ENCODE data around the gene VTCN1.

GRCh38 chr1:117124661-117125060 lies 86.1 kb downstream of the VTCN1 start:
- TF ChIP-seq EZH2phosphoT487 (IDR thresholded peaks at IDR 0.05; ENCODE audit: borderline replicate concordance) (no peak), EGR1 (IDR thresholded peaks at IDR 0.05; ENCODE audit: low read depth) (no peak), CTCF (IDR thresholded peaks at IDR 0.05 in 2 of 3, conservative IDR thresholded peaks at IDR 0.05 in 1 of 3; ENCODE audit: borderline replicate concordance in 1 of 3, insufficient read depth in 1 of 3, low read depth in 2 of 3, low read length in 2 of 3) (no peak), RAD21 (IDR thresholded peaks at IDR 0.05; ENCODE audit: low read depth) (no peak), ZFX (IDR thresholded peaks at IDR 0.05) (no peak), POLR2A (IDR thresholded peaks at IDR 0.05; ENCODE audit: borderline replicate concordance, extremely low read depth, insufficient read depth, insufficient read length) (no peak), EZH2 (IDR thresholded peaks at IDR 0.05) (no peak), SP1 (IDR thresholded peaks at IDR 0.05; ENCODE audit: low read depth) (no peak), ELF1 (IDR thresholded peaks at IDR 0.05; ENCODE audit: borderline replicate concordance, low read depth) (no peak), REST (IDR thresholded peaks at IDR 0.05; ENCODE audit: low read depth) (no peak), SRF (IDR thresholded peaks at IDR 0.05; ENCODE audit: low read depth) (no peak), CBX3 (IDR thresholded peaks at IDR 0.05; ENCODE audit: low read depth) (no peak), YY1 (IDR thresholded peaks at IDR 0.05; ENCODE audit: extremely low read depth, insufficient replicate concordance, low read depth, low read length) (no peak), MAX (IDR thresholded peaks at IDR 0.05) (no peak)
